Activated CD4-positive, alpha-beta memory T cell treated with anti-CD3 and anti-CD28 coated beads for 36 hours (primary cell): ENCODE measurements around the gene RASSF10. TPM values are rescaled to one million over a fixed set of nuclear protein-coding genes. Genes with fewer than 3 reads are reported as not detected.

Source experiments
- CTCF ChIA-PET: fragments of 350-600 bp; sonication (Branson Sonifier 250); formaldehyde crosslinking; loops from one replicate; lab custom pipeline; 2021; ENCODE audit warnings: antibody characterized with exemption, inconsistent platforms; lab: Charles Lee
- POLR2A ChIA-PET: fragments of 350-600 bp; sonication (Branson Sonifier 250); formaldehyde crosslinking; loops from one replicate; lab custom pipeline; 2021; ENCODE audit warnings: antibody characterized with exemption; lab: Charles Lee
- DNase-seq: peaks from one replicate; pipeline ENCODE4 v3.0.0-alpha.2; 2020
- H3K27ac Mint-ChIP-seq: one replicate; pipeline ENCODE4 v1.8.0; 2021; ENCODE audit warnings: mixed read lengths
- H3K27me3 Mint-ChIP-seq: one replicate; pipeline ENCODE4 v1.8.0; 2021; ENCODE audit warnings: mixed read lengths
- H3K36me3 Mint-ChIP-seq: one replicate; pipeline ENCODE4 v1.8.0; 2021; ENCODE audit warnings: mixed read lengths
- H3K4me1 Mint-ChIP-seq: one replicate; pipeline ENCODE4 v1.8.0; 2021; ENCODE audit warnings: low read depth, mixed read lengths
- H3K4me3 Mint-ChIP-seq: one replicate; pipeline ENCODE4 v1.8.0; 2021; ENCODE audit warnings: mild to moderate bottlenecking, mixed read lengths
- H3K9me3 Mint-ChIP-seq: one replicate; pipeline ENCODE4 v1.8.0; 2021; ENCODE audit warnings: mixed read lengths
- intact Hi-C: fragments of 100-400 bp; cut with micrococcal nuclease; formaldehyde crosslinking; loops from one replicate; pipeline ENCODE4 v1.15.1; 2023
- total RNA-seq, 2 experiments: library from RNA; stranded (reverse); gene quantifications; one replicate each; pipeline ENCODE4 v1.2.3, GENCODE V29; 2021

Gene RASSF10
- total RNA-seq: not detected

GRCh38 chr11:13008625-13009475, at the start of gene RASSF10:
RASSF10 (plus strand) TSS chr11:13009316; CDS start chr11:13009577, 261 bp downstream.
- intact Hi-C loops: no loop called here
- peak; percentile 33 for DNase-seq
- ChIA-PET POLR2A (no interaction called here), CTCF (no interaction called here)
- Mint-ChIP-seq H3K4me1 (peaks cover 7% of the 10 kb centered on the region), H3K9me3 (no peaks in the 10 kb centered on the region), H3K36me3 (no peaks in the 10 kb centered on the region), H3K27me3 (peaks cover 73% of the 10 kb centered on the region), H3K27ac (no peak within 1 kb of the TSS), H3K4me3 (peak within 1 kb of the TSS; percentile 16)

- no peak overlapping the region for H3K27ac Mint-ChIP-seq
- POLR2A ChIA-PET: no interaction called here
- DNase-seq: no peak
- H3K4me1 Mint-ChIP-seq: no peaks in the 10 kb centered on the region
- no peaks in the 10 kb centered on the region for H3K9me3 Mint-ChIP-seq
- no peak overlapping the region for H3K4me3 Mint-ChIP-seq
- intact Hi-C loops: no loop called here
- CTCF ChIA-PET: interaction anchor here (0.6 kb wide), 1 partner anchor 212 kb away, joined by 3 read pairs; no protein-coding TSS in a partner anchor
- H3K27me3 Mint-ChIP-seq: peaks cover 20% of the 10 kb centered on the region
- no peaks in the 10 kb centered on the region for H3K36me3 Mint-ChIP-seq
Measured at GRCh38 chr11:12961615-12962014, 47.5 kb upstream of the RASSF10 start.

GRCh38 chr11:12962306-12962705, 46.8 kb upstream of the RASSF10 start:
- H3K27me3 Mint-ChIP-seq: peaks cover 20% of the 10 kb centered on the region

DNA sequence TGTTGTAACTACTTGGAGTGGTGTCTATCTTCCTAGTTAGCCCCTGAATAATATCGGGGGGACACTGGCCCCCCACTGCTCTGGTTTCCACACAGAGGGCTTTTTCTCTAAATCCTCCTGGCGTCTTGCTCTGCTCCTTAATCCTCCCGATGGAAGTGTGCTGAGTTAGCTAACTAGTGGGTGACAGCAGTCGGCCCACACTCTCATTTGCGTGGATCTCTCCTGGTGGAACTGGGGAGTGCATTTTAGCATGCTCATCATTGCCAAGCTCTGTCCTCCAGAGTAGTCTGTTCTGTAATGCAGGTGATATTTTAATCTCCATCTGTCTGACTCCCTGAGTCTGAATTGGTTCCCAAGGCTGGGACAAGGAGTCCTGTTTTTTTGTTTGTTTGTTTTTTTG, 46.1 kb upstream of the RASSF10 start:
- H3K4me3 Mint-ChIP-seq: no peak overlapping the region
- peaks cover 20% of the 10 kb centered on the region for H3K27me3 Mint-ChIP-seq
- no peaks in the 10 kb centered on the region for H3K36me3 Mint-ChIP-seq
- H3K27ac Mint-ChIP-seq: no peak overlapping the region
- H3K4me1 Mint-ChIP-seq: no peaks in the 10 kb centered on the region
- H3K9me3 Mint-ChIP-seq: no peaks in the 10 kb centered on the region
- ChIA-PET POLR2A (no interaction called here), CTCF (interaction anchor here (0.8 to 2.1 kb wide), 10 partner anchors 15 to 422 kb away, joined by 3 to 14 read pairs (median 5); no protein-coding TSS in a partner anchor)
- no peak for DNase-seq
- intact Hi-C loops: no loop called here

More at GRCh38 chr11:12962306-12962705, 46.8 kb upstream of the RASSF10 start:
- no peak overlapping the region for H3K4me3 Mint-ChIP-seq
- no peaks in the 10 kb centered on the region for H3K4me1 Mint-ChIP-seq
- ChIA-PET CTCF (interaction anchor here (0.6 to 1.9 kb wide), 6 partner anchors 60 to 631 kb away, joined by 3 to 14 read pairs (median 4); no protein-coding TSS in a partner anchor), POLR2A (no interaction called here)
- no peak for DNase-seq
- intact Hi-C loops: no loop called here
- no peak overlapping the region for H3K27ac Mint-ChIP-seq
- H3K9me3 Mint-ChIP-seq: no peaks in the 10 kb centered on the region
- H3K36me3 Mint-ChIP-seq: no peaks in the 10 kb centered on the region

GRCh38 chr11:12963792-12964536, 45.2 kb upstream of the RASSF10 start:
- CTCF ChIA-PET: interaction anchor here (0.6 to 3.1 kb wide), 24 partner anchors 10 to 501 kb away, joined by 3 to 23 read pairs (median 4); no protein-coding TSS in a partner anchor

GRCh38 chr11:12964650-12965049, 44.5 kb upstream of the RASSF10 start:
- H3K4me3 Mint-ChIP-seq: no peak overlapping the region
- no peaks in the 10 kb centered on the region for H3K36me3 Mint-ChIP-seq
- intact Hi-C loops: loop anchor here (1.0 to 2.0 kb wide), 4 partner anchors 219 to 502 kb away; no protein-coding TSS in a partner anchor
- DNase-seq: no peak
- H3K27ac Mint-ChIP-seq: no peak overlapping the region
- ChIA-PET CTCF (interaction anchor here (0.6 to 3.1 kb wide), 16 partner anchors 9 to 522 kb away, joined by 3 to 23 read pairs (median 4); no protein-coding TSS in a partner anchor), POLR2A (no interaction called here)
- H3K27me3 Mint-ChIP-seq: peaks cover 20% of the 10 kb centered on the region
- H3K4me1 Mint-ChIP-seq: no peaks in the 10 kb centered on the region
- H3K9me3 Mint-ChIP-seq: no peaks in the 10 kb centered on the region

More at GRCh38 chr11:12963792-12964536, 45.2 kb upstream of the RASSF10 start:
- H3K27ac Mint-ChIP-seq: no peak overlapping the region
- POLR2A ChIA-PET: no interaction called here
- no peaks in the 10 kb centered on the region for H3K9me3 Mint-ChIP-seq
- intact Hi-C loops: loop anchor here (1.0 to 2.0 kb wide), 4 partner anchors 219 to 503 kb away; no protein-coding TSS in a partner anchor
- no peaks in the 10 kb centered on the region for H3K36me3 Mint-ChIP-seq
- DNase-seq: peak; percentile 73
- H3K27me3 Mint-ChIP-seq: peaks cover 20% of the 10 kb centered on the region
- no peak overlapping the region for H3K4me3 Mint-ChIP-seq
- H3K4me1 Mint-ChIP-seq: no peaks in the 10 kb centered on the region

GRCh38 chr11:12966002-12966401, 43.1 kb upstream of the RASSF10 start:
- intact Hi-C loops: no loop called here
- no peak overlapping the region for H3K27ac Mint-ChIP-seq
- peaks cover 20% of the 10 kb centered on the region for H3K27me3 Mint-ChIP-seq
- no peaks in the 10 kb centered on the region for H3K4me1 Mint-ChIP-seq
- H3K9me3 Mint-ChIP-seq: no peaks in the 10 kb centered on the region
- DNase-seq: no peak
- H3K36me3 Mint-ChIP-seq: no peaks in the 10 kb centered on the region
- H3K4me3 Mint-ChIP-seq: no peak overlapping the region
- ChIA-PET CTCF (interaction anchor here (0.6 to 3.1 kb wide), 5 partner anchors 10 to 378 kb away, joined by 3 to 23 read pairs (median 3); no protein-coding TSS in a partner anchor), POLR2A (no interaction called here)

GRCh38 chr11:12968101-12968500, 41.0 kb upstream of the RASSF10 start:
- no peak overlapping the region for H3K4me3 Mint-ChIP-seq
- H3K9me3 Mint-ChIP-seq: no peaks in the 10 kb centered on the region
- CTCF ChIA-PET: interaction anchor here (1.6 kb wide), 1 partner anchor 270 kb away, joined by 4 read pairs; no protein-coding TSS in a partner anchor
- H3K27ac Mint-ChIP-seq: no peak overlapping the region
- DNase-seq: no peak
- peaks cover 5% of the 10 kb centered on the region for H3K27me3 Mint-ChIP-seq
- intact Hi-C loops: no loop called here
- no peaks in the 10 kb centered on the region for H3K4me1 Mint-ChIP-seq
- H3K36me3 Mint-ChIP-seq: no peaks in the 10 kb centered on the region
- POLR2A ChIA-PET: no interaction called here

- POLR2A ChIA-PET: no interaction called here
- CTCF ChIA-PET: interaction anchor here (1.4 kb wide), 1 partner anchor 366 kb away, joined by 3 read pairs; no protein-coding TSS in a partner anchor
- intact Hi-C loops: no loop called here
- Mint-ChIP-seq H3K9me3 (no peaks in the 10 kb centered on the region), H3K4me3 (no peak overlapping the region), H3K36me3 (no peaks in the 10 kb centered on the region), H3K27me3 (peaks cover 3% of the 10 kb centered on the region), H3K4me1 (no peaks in the 10 kb centered on the region), H3K27ac (no peak overlapping the region)
- no peak for DNase-seq
Measured at GRCh38 chr11:12968826-12969225, 40.3 kb upstream of the RASSF10 start.

DNA sequence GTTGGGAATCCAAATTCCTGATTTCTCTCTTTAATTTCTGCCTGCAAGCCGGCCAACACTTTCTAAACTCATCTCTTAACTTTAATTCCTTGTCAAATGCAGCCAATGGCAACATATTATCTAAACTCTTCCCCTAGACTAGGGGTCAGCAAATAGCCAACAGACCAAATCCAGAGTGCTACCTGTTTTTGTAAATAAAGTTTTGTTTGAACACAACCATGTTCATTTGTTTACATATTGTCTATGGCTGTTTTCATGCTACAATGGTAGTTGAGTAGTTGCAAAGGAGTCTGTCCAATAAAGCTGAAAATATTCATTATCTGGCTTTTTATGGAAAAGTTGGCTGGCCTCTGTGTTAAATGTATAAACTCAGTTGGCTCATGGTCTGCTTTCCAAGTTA, 37.2 kb upstream of the RASSF10 start:
- H3K36me3 Mint-ChIP-seq: no peaks in the 10 kb centered on the region
- no peak for DNase-seq
- intact Hi-C loops: no loop called here
- no peak overlapping the region for H3K27ac Mint-ChIP-seq
- ChIA-PET CTCF (interaction anchor here (0.6 kb wide), 1 partner anchor 74 kb away, joined by 4 read pairs; no protein-coding TSS in a partner anchor), POLR2A (no interaction called here)
- H3K27me3 Mint-ChIP-seq: no peaks in the 10 kb centered on the region
- H3K4me1 Mint-ChIP-seq: no peaks in the 10 kb centered on the region
- no peaks in the 10 kb centered on the region for H3K9me3 Mint-ChIP-seq
- no peak overlapping the region for H3K4me3 Mint-ChIP-seq

GRCh38 chr11:12973528-12974181, 35.5 kb upstream of the RASSF10 start:
- intact Hi-C loops: no loop called here
- CTCF ChIA-PET: no interaction called here
- POLR2A ChIA-PET: no interaction called here
- Mint-ChIP-seq H3K4me1 (no peaks in the 10 kb centered on the region), H3K9me3 (no peaks in the 10 kb centered on the region), H3K36me3 (no peaks in the 10 kb centered on the region), H3K27ac (no peak overlapping the region), H3K4me3 (no peak overlapping the region), H3K27me3 (peaks cover 2% of the 10 kb centered on the region)
- DNase-seq: no peak
